HEK293 (cell line): ENCODE results near the gene AQP3.

Experiments
- CTCF ChIA-PET: fragments of 350-600 bp; formaldehyde crosslinking; extraction: SDS; loops from one replicate; lab custom pipeline; 2021; ENCODE audit warnings: antibody characterized with exemption; lab: Yijun Ruan, JAX
- POLR2A ChIA-PET: fragments of 300-600 bp; formaldehyde crosslinking; extraction: SDS; loops from one replicate; lab custom pipeline; 2020; ENCODE audit warnings: antibody characterized with exemption, inconsistent platforms; lab: Yijun Ruan, JAX
- H3K27ac ChIP-seq: fragments of 200-500 bp; sonication (Bioruptor generic); 2 replicates; pipeline ENCODE4 v1.5.1; 2014; ENCODE audit warnings: low read depth, low read length, control low read depth, inconsistent platforms; ENCODE audit errors: extremely low read depth
- H3K36me3 ChIP-seq, 2 experiments: fragments of 200-500 bp in 1 of 2; sonication (Bioruptor generic) in 1 of 2; 1 replicate in 1 of 2; 2 replicates in 1 of 2; pipeline ENCODE4 v1.5.1; 2014 to 2017; ENCODE audit warnings: inconsistent platforms in 2 of 2, low read length in 2 of 2; ENCODE audit not compliant: control insufficient read depth in 2 of 2, insufficient read depth in 1 of 2
- H3K4me1 ChIP-seq: fragments of 200-500 bp; sonication (Bioruptor generic); 2 replicates; pipeline ENCODE4 v1.5.1; 2014; ENCODE audit warnings: mild to moderate bottlenecking, low read length, inconsistent platforms; ENCODE audit not compliant: control insufficient read depth, insufficient read depth
- H3K4me3 ChIP-seq: 2 replicates; pipeline ENCODE4 v1.5.1; 2011; ENCODE audit warnings: low read depth, mild to moderate bottlenecking, control low read depth, low read length, moderate library complexity
- H3K9me3 ChIP-seq: fragments of 200-500 bp; sonication (Bioruptor generic); 2 replicates; pipeline ENCODE4 v1.5.1; 2014; ENCODE audit warnings: low read depth, low read length, inconsistent platforms; ENCODE audit not compliant: control insufficient read depth, insufficient read depth
- HOXA7 ChIP-seq: sonication (generic); formaldehyde crosslinking; IDR thresholded peaks from 2 replicates; pipeline ENCODE4 v1.8.1; 2022; ENCODE audit warnings: missing genetic modification reagents, borderline replicate concordance
- MYNN ChIP-seq: fragments of 450-650 bp; formaldehyde crosslinking; IDR thresholded peaks from 2 replicates; pipeline ENCODE4 v1.5.1; 2016; ENCODE audit warnings: missing biosample characterization, missing genetic modification characterization, borderline replicate concordance
- PRDM10 ChIP-seq: fragments of 450-650 bp; formaldehyde crosslinking; IDR thresholded peaks from 2 replicates; pipeline ENCODE4 v1.5.1; 2016; ENCODE audit warnings: missing biosample characterization, missing genetic modification characterization
- ZBTB26 ChIP-seq: fragments of 450-650 bp; formaldehyde crosslinking; optimal IDR thresholded peaks from 2 replicates; pipeline ENCODE3; 2016; ENCODE audit warnings: missing biosample characterization, mild to moderate bottlenecking, missing genetic modification characterization
- ZEB2 ChIP-seq: fragments of 450-650 bp; formaldehyde crosslinking; IDR thresholded peaks from 2 replicates; pipeline ENCODE4 v1.5.1; 2016; ENCODE audit warnings: missing biosample characterization, missing genetic modification characterization
- ZNF18 ChIP-seq: fragments of 450-650 bp; formaldehyde crosslinking; IDR thresholded peaks from 2 replicates; pipeline ENCODE4 v1.5.1; 2016; ENCODE audit warnings: missing biosample characterization, missing genetic modification characterization
- ZNF324 ChIP-seq: fragments of 450-650 bp; formaldehyde crosslinking; IDR thresholded peaks from 2 replicates; pipeline ENCODE4 v1.5.1; 2016; ENCODE audit warnings: missing biosample characterization, missing genetic modification characterization
- ZNF610 ChIP-seq: fragments of 450-650 bp; formaldehyde crosslinking; IDR thresholded peaks from 2 replicates; pipeline ENCODE4 v1.5.1; 2016; ENCODE audit warnings: missing biosample characterization, missing genetic modification characterization, borderline replicate concordance
- ZNF768 ChIP-seq: fragments of 450-650 bp; formaldehyde crosslinking; IDR thresholded peaks from 2 replicates; pipeline ENCODE4 v1.5.1; 2018; ENCODE audit warnings: missing biosample characterization, mild to moderate bottlenecking, missing genetic modification characterization
- ZNF792 ChIP-seq: fragments of 450-650 bp; formaldehyde crosslinking; IDR thresholded peaks from 2 replicates; pipeline ENCODE4 v1.5.1; 2016; ENCODE audit warnings: missing biosample characterization, missing genetic modification characterization
- ZNF830 ChIP-seq: fragments of 450-650 bp; IDR thresholded peaks from 2 replicates; pipeline ENCODE4 v1.5.0; 2018; ENCODE audit warnings: missing biosample characterization, missing genetic modification characterization, low read depth, mild to moderate bottlenecking, moderate library complexity

AQP3 gene

GRCh38 chr9:33447799-33448553 is 583 bp upstream of the AQP3 start:
- TF ChIP-seq HOXA7 (CRISPR knock-in tag) (no peak), ZBTB26 (tag by site-specific recombination) (peak; percentile 2), ZNF830 (tag by site-specific recombination) (no peak)
- ChIA-PET POLR2A (interaction anchor here (0.6 to 2.4 kb wide), 7 partner anchors 11 to 158 kb away, joined by 3 to 11 read pairs (median 5); partner anchors contain the start of genes ANKRD18B, NFX1 and NOL6), CTCF (interaction anchor here (0.6 to 14.8 kb wide), 11 partner anchors 9 to 353 kb away, joined by 3 to 176 read pairs (median 7); partner anchors contain the start of gene NOL6)
- Histone ChIP-seq H3K4me3 (peak overlapping the region; percentile 31), H3K4me1 (no peaks in the 10 kb centered on the region; the same call in 1 of the 2 replicates), H3K9me3 (no peaks in the 10 kb centered on the region), H3K27ac (no peak overlapping the region; the same call in 1 of the 2 replicates), H3K36me3 (no peaks in the 10 kb centered on the region)

- Histone ChIP-seq H3K4me3 (no peak overlapping the region), H3K36me3 (no peaks in the 10 kb centered on the region), H3K27ac (no peak overlapping the region), H3K9me3 (no peaks in the 10 kb centered on the region), H3K4me1 (no peaks in the 10 kb centered on the region; the same call in 1 of the 2 replicates)
- CTCF ChIA-PET: interaction anchor here (0.7 to 14.8 kb wide), 7 partner anchors 14 to 1068 kb away, joined by 3 to 176 read pairs (median 7); partner anchors contain the start of gene NOL6
- TF ChIP-seq ZNF830 (tag by site-specific recombination) (no peak), ZEB2 (tag by site-specific recombination) (no peak), MYNN (tag by site-specific recombination) (no peak), ZNF768 (no peak), ZNF324 (tag by site-specific recombination) (no peak)
- POLR2A ChIA-PET: interaction anchor here (0.9 to 2.4 kb wide), 5 partner anchors 12 to 188 kb away, joined by 5 to 11 read pairs (median 7); partner anchors contain the start of genes ANKRD18B and NOL6
These were observed 1.0 kb downstream of the AQP3 start for GRCh38 chr9:33446240-33446945.

GRCh38 chr9:33445389-33446239 is 1.8 kb downstream of the AQP3 start:
- H3K27ac ChIP-seq: no peak overlapping the region
- ChIA-PET CTCF (interaction anchor here (0.9 to 6.1 kb wide), 6 partner anchors 7 to 277 kb away, joined by 3 to 55 read pairs (median 6); no protein-coding TSS in a partner anchor), POLR2A (no interaction called here)

GRCh38 chr9:33443464-33444154 is 3.8 kb downstream of the AQP3 start:
- Histone ChIP-seq H3K9me3 (no peaks in the 10 kb centered on the region), H3K4me1 (no peaks in the 10 kb centered on the region; the same call in 1 of the 2 replicates), H3K4me3 (no peak overlapping the region), H3K27ac (no peak overlapping the region)
- POLR2A ChIA-PET: no interaction called here
- peak; percentile 77 for TF ChIP-seq PRDM10
- TF ChIP-seq ZNF610 (tag by site-specific recombination): no peak
- TF ChIP-seq ZNF18 (tag by site-specific recombination): no peak
- TF ChIP-seq, all 188 proteins: peak for 1
- CTCF ChIA-PET: interaction anchor here (0.6 to 6.1 kb wide), 7 partner anchors 9 to 68 kb away, joined by 3 to 55 read pairs (median 8); no protein-coding TSS in a partner anchor
- no peaks in the 10 kb centered on the region for H3K36me3 ChIP-seq

More at GRCh38 chr9:33445389-33446239, 1.8 kb downstream of the AQP3 start:
- TF ChIP-seq ZNF792 (tag by site-specific recombination): no peak
- Histone ChIP-seq H3K4me1 (no peaks in the 10 kb centered on the region; the same call in 1 of the 2 replicates), H3K9me3 (no peaks in the 10 kb centered on the region), H3K4me3 (no peak overlapping the region), H3K36me3 (no peaks in the 10 kb centered on the region)
